Stomach smooth muscle (tissue), 2 donors: Measurements from ENCODE around the gene KATNIP.

Experiments used
- H3K27ac ChIP-seq: one replicate; pipeline ENCODE4 v1.7.0; 2013; ENCODE audit warnings: mild to moderate bottlenecking, low read length, inconsistent platforms
- H3K27me3 ChIP-seq, 2 donors: one replicate each; pipeline ENCODE4 v1.7.0; 2013; ENCODE audit warnings: low read length in 2 of 2; ENCODE audit not compliant: insufficient read depth in 2 of 2, control insufficient read depth in 1 of 2
- H3K36me3 ChIP-seq, 2 donors: one replicate each; pipeline ENCODE4 v1.7.0; 2013; ENCODE audit warnings: low read length in 2 of 2; ENCODE audit not compliant: control insufficient read depth in 2 of 2, insufficient read depth in 2 of 2
- H3K4me1 ChIP-seq: one replicate; pipeline ENCODE4 v1.7.0; 2013; ENCODE audit warnings: low read length; ENCODE audit not compliant: control insufficient read depth, insufficient read depth
- H3K4me3 ChIP-seq, 2 donors: one replicate each; pipeline ENCODE4 v1.7.0; 2013; ENCODE audit warnings: low read length in 2 of 2
- H3K9ac ChIP-seq, 2 donors: one replicate each; pipeline ENCODE4 v1.7.0; 2013; ENCODE audit warnings: low read length in 2 of 2, mild to moderate bottlenecking in 1 of 2
- H3K9me3 ChIP-seq, 2 donors: one replicate each; pipeline ENCODE4 v1.7.0; 2013; ENCODE audit warnings: low read length in 2 of 2; ENCODE audit not compliant: control insufficient read depth in 2 of 2
- donor health status: healthy.
- donor health status: Pancreatic carcinoma.

The KATNIP gene

DNA sequence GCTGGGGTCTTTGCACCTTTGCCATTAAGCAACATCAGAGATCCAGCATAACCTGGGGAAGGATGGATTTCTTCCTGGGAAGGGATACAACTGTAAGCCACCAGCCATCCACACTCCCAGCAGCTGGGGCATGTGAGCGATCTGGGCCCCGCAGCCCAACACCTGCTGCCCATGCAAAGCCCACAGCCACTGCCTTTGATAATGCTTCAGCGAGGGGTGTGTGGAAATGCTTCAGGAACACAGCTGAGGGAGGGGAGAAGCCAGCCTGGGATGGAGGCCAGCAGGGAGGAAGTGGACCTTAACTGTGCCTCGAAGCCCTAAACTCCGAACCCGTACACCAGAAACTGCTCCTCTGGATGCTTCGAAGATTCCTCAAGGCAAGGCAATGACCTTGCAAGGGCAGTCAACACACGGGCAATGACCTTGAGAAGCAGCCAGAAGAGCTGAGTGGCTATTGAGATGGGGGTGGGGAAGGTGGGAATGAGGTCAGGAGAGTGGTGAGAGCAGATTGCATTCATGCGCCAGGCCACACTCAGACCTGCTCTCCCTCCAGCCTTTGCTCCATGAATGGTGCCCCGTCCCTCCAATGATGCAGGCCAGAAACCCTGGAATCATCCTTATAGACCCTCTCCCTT, 49.1 kb downstream of the KATNIP start:
- H3K9ac ChIP-seq = no peak overlapping the region
- H3K4me1 ChIP-seq = no peaks in the 10 kb centered on the region
- H3K9me3 ChIP-seq = no peaks in the 10 kb centered on the region
- peaks cover 0 to 2% of the 10 kb centered on the region in 2 donors for H3K36me3 ChIP-seq
- H3K4me3 ChIP-seq = no peak overlapping the region
- no peak overlapping the region for H3K27ac ChIP-seq
- H3K27me3 ChIP-seq = no peaks in the 10 kb centered on the region

GRCh38 chr16:27599606-27600005, 49.7 kb downstream of the KATNIP start:
- Histone ChIP-seq H3K4me1 (no peaks in the 10 kb centered on the region), H3K27ac (no peak overlapping the region), H3K4me3 (no peak overlapping the region), H3K9me3 (no peaks in the 10 kb centered on the region), H3K27me3 (no peaks in the 10 kb centered on the region), H3K36me3 (peaks cover 0 to 2% of the 10 kb centered on the region in 2 donors), H3K9ac (no peak overlapping the region)
